OCI-LY7 (cell line): Measurements from ENCODE around the gene TAF12. TPM values are rescaled to one million over a fixed set of nuclear protein-coding genes. Genes with fewer than 3 reads are reported as not detected.

Experiments
- BruUV-seq: library from RNA; stranded (reverse); fragments of 400-500 nt; replicated peaks from 2 replicates; lab custom pipeline; 2021; lab: Mats Ljungman, UMichigan
- CTCF ChIA-PET: fragments of 300-600 bp; sonication (Branson Sonifier 250); formaldehyde crosslinking; loops from one replicate; lab custom pipeline; 2022; ENCODE audit warnings: antibody characterized with exemption; ENCODE audit not compliant: unreplicated experiment; lab: Charles Lee
- POLR2A ChIA-PET: fragments of 300-600 bp; sonication (Branson Sonifier 250); formaldehyde crosslinking; loops from one replicate; lab custom pipeline; 2022; ENCODE audit warnings: antibody characterized with exemption; lab: Charles Lee
- DNase-seq: peaks from one replicate; pipeline ENCODE4 v3.0.0-alpha.2; 2015; ENCODE audit warnings: low spot score
- H2AFZ ChIP-seq: fragments of 200-600 bp; sonication (generic), shearing (Covaris generic); 2 replicates; pipeline ENCODE4 v1.6.1; 2014; ENCODE audit warnings: mild to moderate bottlenecking, antibody characterized with exemption, low read length, moderate library complexity
- H3K27ac ChIP-seq: fragments of 200-600 bp; sonication (generic); 2 replicates; pipeline ENCODE4 v1.5.1; 2014; ENCODE audit warnings: mixed run types, low read depth, mild to moderate bottlenecking, moderate library complexity, low read length, inconsistent platforms; ENCODE audit not compliant: poor library complexity, severe bottlenecking
- H3K36me3 ChIP-seq: fragments of 200-600 bp; sonication (generic); 2 replicates; pipeline ENCODE4 v1.6.1; 2014; ENCODE audit warnings: mild to moderate bottlenecking, antibody characterized with exemption, low read length, moderate library complexity, mixed read lengths; ENCODE audit not compliant: insufficient read depth
- H3K4me1 ChIP-seq: fragments of 200-600 bp; sonication (generic); 2 replicates; pipeline ENCODE4 v1.5.1; 2014; ENCODE audit warnings: mild to moderate bottlenecking, low read length; ENCODE audit not compliant: insufficient read depth, poor library complexity, severe bottlenecking
- H3K4me2 ChIP-seq: fragments of 200-600 bp; sonication (generic); 2 replicates; pipeline ENCODE4 v1.6.1; 2014; ENCODE audit warnings: mild to moderate bottlenecking, low read length
- H3K4me3 ChIP-seq: fragments of 200-600 bp; sonication (generic); 2 replicates; pipeline ENCODE4 v1.5.1; 2014; ENCODE audit warnings: mild to moderate bottlenecking, low read depth, low read length; ENCODE audit not compliant: poor library complexity, severe bottlenecking
- H3K79me2 ChIP-seq: fragments of 200-600 bp; sonication (generic); 2 replicates; pipeline ENCODE4 v1.6.1; 2016; ENCODE audit warnings: low read depth, mild to moderate bottlenecking, low read length, moderate library complexity, mixed read lengths; ENCODE audit not compliant: insufficient read depth
- H3K9me2 ChIP-seq: fragments of 200-600 bp; sonication (generic); 2 replicates; pipeline ENCODE4 v1.6.1; 2016; ENCODE audit warnings: mild to moderate bottlenecking, low read length, mixed read lengths; ENCODE audit not compliant: insufficient read depth
- H3K9me3 ChIP-seq: fragments of 200-600 bp; sonication (generic); 2 replicates; pipeline ENCODE4 v1.6.1; 2014; ENCODE audit warnings: mild to moderate bottlenecking, mixed run types, low read length, mixed read lengths
- H4K20me1 ChIP-seq: fragments of 200-600 bp; sonication (generic); 2 replicates; pipeline ENCODE4 v1.6.1; 2014; ENCODE audit warnings: mild to moderate bottlenecking, antibody characterized with exemption, low read length, moderate library complexity, mixed read lengths; ENCODE audit not compliant: insufficient read depth
- CTCF ChIP-seq: fragments of 200-600 bp; sonication (generic); conservative IDR thresholded peaks from 2 replicates; pipeline ENCODE4 v1.5.1; 2014; ENCODE audit warnings: mild to moderate bottlenecking, antibody characterized with exemption, low read length, moderate library complexity, mixed read lengths
- EZH2phosphoT487 ChIP-seq: fragments of 200-600 bp; sonication (generic); IDR thresholded peaks from 2 replicates; pipeline ENCODE4 v1.6.1; 2018; ENCODE audit warnings: low read depth, borderline replicate concordance, mild to moderate bottlenecking, mixed run types, antibody characterized with exemption, low read length, moderate library complexity, mixed read lengths
- intact Hi-C: fragments of 100-400 bp; cut with micrococcal nuclease; formaldehyde crosslinking; loops from one replicate; pipeline ENCODE4 v1.10.0; 2022; ENCODE audit not compliant: unreplicated experiment
- total RNA-seq, 2 experiments: library from RNA; depleted of rRNA in 1 of 2; stranded (reverse); fragments of >200 nt in 1 of 2; shearing (Covaris generic) in 1 of 2; gene quantifications; 2 replicates each; pipeline ENCODE4 v1.2.3, GENCODE V29; 2014 to 2022

The TAF12 gene
- total RNA-seq, 2 experiments from 2014 or later, result 31.0 to 32.4 TPM

- H3K9me2 ChIP-seq, result no peaks in the 10 kb centered on the region
- POLR2A ChIA-PET, result interaction anchor here (0.6 to 1.5 kb wide), 3 partner anchors 10 to 393 kb away, joined by 3 to 5 read pairs (median 4); no protein-coding TSS in a partner anchor
- no peak overlapping the region for H3K27ac ChIP-seq
- no peaks in the 10 kb centered on the region for H3K4me1 ChIP-seq
- no peaks in the 10 kb centered on the region for H4K20me1 ChIP-seq
- intact Hi-C loops, result no loop called here
- H2AFZ ChIP-seq, result no peak overlapping the region
- DNase-seq, result no peak
- no peak overlapping the region for H3K4me2 ChIP-seq
- TF ChIP-seq CTCF (no peak), EZH2phosphoT487 (no peak)
- H3K79me2 ChIP-seq, result no peaks in the 10 kb centered on the region
- H3K36me3 ChIP-seq, result peaks cover 78% of the 10 kb centered on the region
- no peak overlapping the region for H3K4me3 ChIP-seq
- CTCF ChIA-PET, result no interaction called here
- no TSS peak for BruUV-seq
- H3K9me3 ChIP-seq, result no peaks in the 10 kb centered on the region
Observed at GRCh38 chr1:28565040-28565439, 77.8 kb downstream of the TAF12 start.

GRCh38 chr1:28564310-28564709 is 78.6 kb downstream of the TAF12 start:
- no peak overlapping the region for H3K27ac ChIP-seq
- H3K9me3 ChIP-seq, result no peaks in the 10 kb centered on the region
- no TSS peak for BruUV-seq
- no peaks in the 10 kb centered on the region for H4K20me1 ChIP-seq
- TF ChIP-seq EZH2phosphoT487 (no peak), CTCF (no peak)
- H3K36me3 ChIP-seq, result peaks cover 85% of the 10 kb centered on the region
- H3K4me3 ChIP-seq, result no peak overlapping the region
- H3K79me2 ChIP-seq, result no peaks in the 10 kb centered on the region
- POLR2A ChIA-PET, result interaction anchor here (0.9 to 1.5 kb wide), 2 partner anchors 9 to 15 kb away, joined by 3 to 5 read pairs; no protein-coding TSS in a partner anchor
- no peaks in the 10 kb centered on the region for H3K4me1 ChIP-seq
- intact Hi-C loops, result no loop called here
- H3K9me2 ChIP-seq, result no peaks in the 10 kb centered on the region
- no peak overlapping the region for H3K4me2 ChIP-seq
- CTCF ChIA-PET, result no interaction called here
- no peak for DNase-seq
- H2AFZ ChIP-seq, result no peak overlapping the region

GRCh38 chr1:28560886-28561285 is 82.0 kb downstream of the TAF12 start:
- POLR2A ChIA-PET, result interaction anchor here (1.0 kb wide), 1 partner anchor 16 kb away, joined by 3 read pairs; no protein-coding TSS in a partner anchor
- no TSS peak for BruUV-seq
- Histone ChIP-seq H3K27ac (no peak overlapping the region), H3K4me3 (no peak overlapping the region), H3K79me2 (no peaks in the 10 kb centered on the region), H3K4me2 (no peak overlapping the region), H3K9me2 (no peaks in the 10 kb centered on the region), H2AFZ (no peak overlapping the region), H3K4me1 (no peaks in the 10 kb centered on the region), H4K20me1 (no peaks in the 10 kb centered on the region), H3K36me3 (peaks cover 87% of the 10 kb centered on the region), H3K9me3 (no peaks in the 10 kb centered on the region)
- CTCF ChIA-PET, result no interaction called here
- no peak for DNase-seq
- TF ChIP-seq CTCF (no peak), EZH2phosphoT487 (no peak)
- intact Hi-C loops, result no loop called here
